Panc1 (cell line): ENCODE measurements around the gene ADIPOR2. TPM values are rescaled to one million over a fixed set of nuclear protein-coding genes. Genes with fewer than 3 reads are reported as not detected.

Experiments used
- ATAC-seq: fragments of 200-7000 bp; cut with Tn5 transposase; 2 replicates; pipeline ENCODE4 v1.9.1; 2020; ENCODE audit warnings: mild to moderate bottlenecking, moderate library complexity
- BruUV-seq: library from RNA; stranded (reverse); fragments of 400-500 nt; replicated peaks from 2 replicates; lab custom pipeline; 2021; lab: Mats Ljungman, UMichigan
- CTCF ChIA-PET: fragments of 300-600 bp; sonication (Branson Sonifier 250); formaldehyde crosslinking; loops from one replicate; lab custom pipeline; 2022; ENCODE audit warnings: antibody characterized with exemption; lab: Charles Lee
- POLR2A ChIA-PET: fragments of 300-600 bp; sonication (Branson Sonifier 250); formaldehyde crosslinking; loops from one replicate; lab custom pipeline; 2022; ENCODE audit warnings: antibody characterized with exemption; lab: Charles Lee
- DNase-seq: peaks from one replicate; pipeline ENCODE4 v3.0.0-alpha.2; 2010; ENCODE audit warnings: low read depth, low spot score
- H3K27ac ChIP-seq: 2 replicates; pipeline ENCODE4 v1.5.1; 2011; ENCODE audit warnings: mild to moderate bottlenecking, low read length, inconsistent platforms
- H3K27me3 ChIP-seq: fragments of 200-500 bp; sonication (Bioruptor generic); 2 replicates; pipeline ENCODE4 v1.6.0; 2014; ENCODE audit warnings: low read length, inconsistent platforms; ENCODE audit not compliant: control insufficient read depth, insufficient read depth
- H3K36me3 ChIP-seq: fragments of 200-500 bp; sonication (Bioruptor generic); 2 replicates; pipeline ENCODE4 v1.5.1; 2014; ENCODE audit warnings: inconsistent platforms, mild to moderate bottlenecking, low read length, moderate library complexity; ENCODE audit not compliant: control insufficient read depth, insufficient read depth
- H3K4me1 ChIP-seq: 2 replicates; pipeline ENCODE4 v1.5.1; 2011; ENCODE audit warnings: inconsistent platforms, mild to moderate bottlenecking, low read length, moderate library complexity; ENCODE audit not compliant: control insufficient read depth, insufficient read depth
- H3K4me3 ChIP-seq, 2 experiments: 2 replicates each; pipeline ENCODE4 v1.5.1; 2011 to 2012; ENCODE audit warnings: low read depth in 2 of 2, low read length in 2 of 2, mild to moderate bottlenecking in 2 of 2, inconsistent platforms in 1 of 2, moderate library complexity in 1 of 2
- H3K9me3 ChIP-seq: fragments of 200-500 bp; sonication (Bioruptor generic); 2 replicates; pipeline ENCODE4 v1.5.1; 2014; ENCODE audit warnings: low read depth, mild to moderate bottlenecking, inconsistent platforms, low read length, moderate library complexity; ENCODE audit not compliant: control insufficient read depth, insufficient read depth
- CTCF ChIP-seq: fragments of 450-650 bp; IDR thresholded peaks from 2 replicates; pipeline ENCODE4 v1.5.1; 2017; ENCODE audit warnings: mild to moderate bottlenecking
- POLR2AphosphoS5 ChIP-seq: IDR thresholded peaks from 2 replicates; pipeline ENCODE4 v1.6.1; 2012; ENCODE audit warnings: mild to moderate bottlenecking, low read depth, low read length, moderate library complexity
- SIN3A ChIP-seq: IDR thresholded peaks from 2 replicates; pipeline ENCODE4 v1.6.1; 2012; ENCODE audit warnings: low read depth, mild to moderate bottlenecking, low read length, moderate library complexity, borderline replicate concordance; ENCODE audit not compliant: insufficient read depth
- TCF7L2 ChIP-seq: IDR thresholded peaks from 2 replicates; pipeline ENCODE4 v1.6.1; 2011; ENCODE audit warnings: mild to moderate bottlenecking, low read depth, low read length, inconsistent platforms
- in situ Hi-C: cut with HindIII; loops from 2 replicates; pipeline ENCODE4 v1.10.0; 2016; ENCODE audit warnings: low sequenced_read_pairs, low pct_unique_long_range_greater_than_20kb
- intact Hi-C: fragments of 100-400 bp; cut with micrococcal nuclease; formaldehyde crosslinking; loops from one replicate; pipeline ENCODE4 v1.10.0; 2022; ENCODE audit not compliant: unreplicated experiment
- total RNA-seq: library from RNA; stranded (reverse); gene quantifications from one replicate; pipeline ENCODE4 v1.2.1, GENCODE V29; 2021; ENCODE audit not compliant: unreplicated experiment
- TF ChIP-seq, protein P1 (sequence below), 2 experiments: IDR thresholded peaks; 2 replicates each; pipeline ENCODE4 v1.6.1; 2011 to 2012; ENCODE audit warnings: low read depth in 2 of 2, control low read depth in 1 of 2, low read length in 1 of 2, mild to moderate bottlenecking in 1 of 2, moderate library complexity in 1 of 2; ENCODE audit not compliant: insufficient read depth in 1 of 2

ADIPOR2 gene
- total RNA-seq, 1 experiment from 2014 or later, result 76.0 TPM

- H3K4me3 ChIP-seq, result no peak overlapping the region
- CTCF ChIA-PET, result no interaction called here
- no peaks in the 10 kb centered on the region for H3K27me3 ChIP-seq
- intact Hi-C loops (no loop called here), in situ Hi-C loops (no loop called here)
- TF ChIP-seq CTCF, result no peak
- no peak for TF ChIP-seq TCF7L2
- no peak for TF ChIP-seq SIN3A
- no peak for TF ChIP-seq POLR2AphosphoS5
- TF ChIP-seq, protein P1, sequence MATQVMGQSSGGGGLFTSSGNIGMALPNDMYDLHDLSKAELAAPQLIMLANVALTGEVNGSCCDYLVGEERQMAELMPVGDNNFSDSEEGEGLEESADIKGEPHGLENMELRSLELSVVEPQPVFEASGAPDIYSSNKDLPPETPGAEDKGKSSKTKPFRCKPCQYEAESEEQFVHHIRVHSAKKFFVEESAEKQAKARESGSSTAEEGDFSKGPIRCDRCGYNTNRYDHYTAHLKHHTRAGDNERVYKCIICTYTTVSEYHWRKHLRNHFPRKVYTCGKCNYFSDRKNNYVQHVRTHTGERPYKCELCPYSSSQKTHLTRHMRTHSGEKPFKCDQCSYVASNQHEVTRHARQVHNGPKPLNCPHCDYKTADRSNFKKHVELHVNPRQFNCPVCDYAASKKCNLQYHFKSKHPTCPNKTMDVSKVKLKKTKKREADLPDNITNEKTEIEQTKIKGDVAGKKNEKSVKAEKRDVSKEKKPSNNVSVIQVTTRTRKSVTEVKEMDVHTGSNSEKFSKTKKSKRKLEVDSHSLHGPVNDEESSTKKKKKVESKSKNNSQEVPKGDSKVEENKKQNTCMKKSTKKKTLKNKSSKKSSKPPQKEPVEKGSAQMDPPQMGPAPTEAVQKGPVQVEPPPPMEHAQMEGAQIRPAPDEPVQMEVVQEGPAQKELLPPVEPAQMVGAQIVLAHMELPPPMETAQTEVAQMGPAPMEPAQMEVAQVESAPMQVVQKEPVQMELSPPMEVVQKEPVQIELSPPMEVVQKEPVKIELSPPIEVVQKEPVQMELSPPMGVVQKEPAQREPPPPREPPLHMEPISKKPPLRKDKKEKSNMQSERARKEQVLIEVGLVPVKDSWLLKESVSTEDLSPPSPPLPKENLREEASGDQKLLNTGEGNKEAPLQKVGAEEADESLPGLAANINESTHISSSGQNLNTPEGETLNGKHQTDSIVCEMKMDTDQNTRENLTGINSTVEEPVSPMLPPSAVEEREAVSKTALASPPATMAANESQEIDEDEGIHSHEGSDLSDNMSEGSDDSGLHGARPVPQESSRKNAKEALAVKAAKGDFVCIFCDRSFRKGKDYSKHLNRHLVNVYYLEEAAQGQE (IDR thresholded peaks at IDR 0.05; ENCODE audit: insufficient read depth in 1 of 2, low read depth in 2 of 2, low read length in 1 of 2), result no peak
- H3K4me1 ChIP-seq, result no peaks in the 10 kb centered on the region; the same call in 1 of the 2 replicates
- no peaks in the 10 kb centered on the region for H3K36me3 ChIP-seq
- ATAC-seq, result no peak
- no peak for DNase-seq
- no peaks in the 10 kb centered on the region for H3K9me3 ChIP-seq
- H3K27ac ChIP-seq, result no peak overlapping the region
- POLR2A ChIA-PET, result no interaction called here
- no TSS peak for BruUV-seq
Observed at GRCh38 chr12:1723721-1724120, 32.9 kb downstream of the ADIPOR2 start.

DNA sequence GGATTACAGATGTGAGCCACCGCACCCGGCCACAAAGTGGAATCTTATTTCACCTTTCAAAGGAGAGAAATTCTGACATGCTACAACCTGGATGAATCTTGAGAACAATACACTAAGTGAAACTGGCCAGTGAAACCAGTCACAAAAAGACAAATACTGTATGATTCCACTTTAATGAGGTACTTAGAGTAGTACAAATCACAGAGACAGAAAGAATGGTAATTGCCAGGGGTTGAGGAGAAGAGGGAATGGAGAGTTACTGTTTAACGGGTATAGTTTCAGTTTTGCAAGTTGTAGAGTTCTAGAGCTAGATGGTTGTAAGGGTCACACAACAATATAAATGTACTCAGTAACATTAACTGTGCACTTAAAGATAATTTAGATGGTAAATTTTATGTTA is 33.4 kb downstream of the ADIPOR2 start:
- H3K4me1 ChIP-seq, result no peaks in the 10 kb centered on the region; the same call in 1 of the 2 replicates
- ChIA-PET POLR2A (no interaction called here), CTCF (no interaction called here)
- no peak for DNase-seq
- H3K9me3 ChIP-seq, result no peaks in the 10 kb centered on the region
- no peak overlapping the region for H3K4me3 ChIP-seq
- in situ Hi-C loops (no loop called here), intact Hi-C loops (no loop called here)
- H3K27me3 ChIP-seq, result no peaks in the 10 kb centered on the region
- TF ChIP-seq CTCF, result no peak
- TF ChIP-seq TCF7L2, result no peak
- TF ChIP-seq, protein P1 (IDR thresholded peaks at IDR 0.05; ENCODE audit: insufficient read depth in 1 of 2, low read depth in 2 of 2, low read length in 1 of 2), result no peak
- no peak for TF ChIP-seq SIN3A
- TF ChIP-seq POLR2AphosphoS5, result no peak
- ATAC-seq, result no peak
- BruUV-seq, result no TSS peak
- H3K36me3 ChIP-seq, result no peaks in the 10 kb centered on the region
- no peak overlapping the region for H3K27ac ChIP-seq
